ENCODE data around the gene LAMA4.

Gene LAMA4

GRCh38 chr6:112216662-112217551, 37.5 kb downstream of the LAMA4 start:
- H3K9ac ChIP-seq (ENCODE audit: low read depth, low read length), result no peak overlapping the region
- no peaks in the 10 kb centered on the region for H3K27me3 ChIP-seq (ENCODE audit: insufficient read depth, low read length)
- H3K27ac ChIP-seq (ENCODE audit: low read length), result no peak overlapping the region
- H3K4me3 ChIP-seq (ENCODE audit: low read length), result no peak overlapping the region
- no peaks in the 10 kb centered on the region for H3K9me3 ChIP-seq (ENCODE audit: insufficient read depth, low read depth, low read length)
- peaks cover 20% of the 10 kb centered on the region for H3K4me1 ChIP-seq (ENCODE audit: insufficient read depth, low read length)
- H3K36me3 ChIP-seq (ENCODE audit: insufficient read depth, low read depth, low read length), result no peaks in the 10 kb centered on the region

- H3K4me1 ChIP-seq (ENCODE audit: insufficient read depth, low read length), result peaks cover 20% of the 10 kb centered on the region
- no peaks in the 10 kb centered on the region for H3K36me3 ChIP-seq (ENCODE audit: insufficient read depth, low read depth, low read length)
- no peak overlapping the region for H3K4me3 ChIP-seq (ENCODE audit: low read length)
- no peak overlapping the region for H3K27ac ChIP-seq (ENCODE audit: low read length)
- H3K9ac ChIP-seq (ENCODE audit: low read depth, low read length), result no peak overlapping the region
- no peaks in the 10 kb centered on the region for H3K27me3 ChIP-seq (ENCODE audit: insufficient read depth, low read length)
- no peaks in the 10 kb centered on the region for H3K9me3 ChIP-seq (ENCODE audit: insufficient read depth, low read depth, low read length)
Observed at GRCh38 chr6:112215488-112216284, 38.7 kb downstream of the LAMA4 start.

GRCh38 chr6:112214739-112215269, 39.6 kb downstream of the LAMA4 start:
- Histone ChIP-seq H3K4me3 (ENCODE audit: low read length) (no peak overlapping the region), H3K27me3 (ENCODE audit: insufficient read depth, low read length) (no peaks in the 10 kb centered on the region), H3K4me1 (ENCODE audit: insufficient read depth, low read length) (peaks cover 20% of the 10 kb centered on the region), H3K9ac (ENCODE audit: low read depth, low read length) (no peak overlapping the region), H3K36me3 (ENCODE audit: insufficient read depth, low read depth, low read length) (no peaks in the 10 kb centered on the region), H3K27ac (ENCODE audit: low read length) (no peak overlapping the region), H3K9me3 (ENCODE audit: insufficient read depth, low read depth, low read length) (no peaks in the 10 kb centered on the region)

GRCh38 chr6:112210852-112211251, 43.5 kb downstream of the LAMA4 start:
- Histone ChIP-seq H3K27me3 (ENCODE audit: insufficient read depth, low read length) (no peaks in the 10 kb centered on the region), H3K9ac (ENCODE audit: low read depth, low read length) (no peak overlapping the region), H3K9me3 (ENCODE audit: insufficient read depth, low read depth, low read length) (no peaks in the 10 kb centered on the region)

GRCh38 chr6:112209131-112209530, 45.2 kb downstream of the LAMA4 start:
- Histone ChIP-seq H3K9ac (ENCODE audit: low read depth, low read length) (no peak overlapping the region), H3K4me3 (ENCODE audit: low read length) (no peak overlapping the region), H3K4me1 (ENCODE audit: insufficient read depth, low read length) (peaks cover 16% of the 10 kb centered on the region), H3K27me3 (ENCODE audit: insufficient read depth, low read length) (no peaks in the 10 kb centered on the region), H3K9me3 (ENCODE audit: insufficient read depth, low read depth, low read length) (no peaks in the 10 kb centered on the region), H3K36me3 (ENCODE audit: insufficient read depth, low read depth, low read length) (no peaks in the 10 kb centered on the region), H3K27ac (ENCODE audit: low read length) (no peak overlapping the region)

More at GRCh38 chr6:112210852-112211251, 43.5 kb downstream of the LAMA4 start:
- Histone ChIP-seq H3K4me1 (ENCODE audit: insufficient read depth, low read length) (peaks cover 14% of the 10 kb centered on the region), H3K27ac (ENCODE audit: low read length) (no peak overlapping the region), H3K36me3 (ENCODE audit: insufficient read depth, low read depth, low read length) (no peaks in the 10 kb centered on the region), H3K4me3 (ENCODE audit: low read length) (no peak overlapping the region)

- no peak overlapping the region for H3K9ac ChIP-seq (ENCODE audit: low read depth, low read length)
- H3K36me3 ChIP-seq (ENCODE audit: insufficient read depth, low read depth, low read length), result no peaks in the 10 kb centered on the region
- H3K4me1 ChIP-seq (ENCODE audit: insufficient read depth, low read length), result peaks cover 27% of the 10 kb centered on the region
- no peak overlapping the region for H3K4me3 ChIP-seq (ENCODE audit: low read length)
- H3K9me3 ChIP-seq (ENCODE audit: insufficient read depth, low read depth, low read length), result no peaks in the 10 kb centered on the region
- H3K27ac ChIP-seq (ENCODE audit: low read length), result no peak overlapping the region
- H3K27me3 ChIP-seq (ENCODE audit: insufficient read depth, low read length), result no peaks in the 10 kb centered on the region
Observed at GRCh38 chr6:112207776-112208175, 46.6 kb downstream of the LAMA4 start.

GRCh38 chr6:112207131-112207530, 47.2 kb downstream of the LAMA4 start:
- no peak overlapping the region for H3K4me3 ChIP-seq (ENCODE audit: low read length)
- H3K27ac ChIP-seq (ENCODE audit: low read length), result no peak overlapping the region
- no peaks in the 10 kb centered on the region for H3K36me3 ChIP-seq (ENCODE audit: insufficient read depth, low read depth, low read length)
- no peaks in the 10 kb centered on the region for H3K9me3 ChIP-seq (ENCODE audit: insufficient read depth, low read depth, low read length)
- H3K4me1 ChIP-seq (ENCODE audit: insufficient read depth, low read length), result peaks cover 30% of the 10 kb centered on the region
- no peaks in the 10 kb centered on the region for H3K27me3 ChIP-seq (ENCODE audit: insufficient read depth, low read length)
- H3K9ac ChIP-seq (ENCODE audit: low read depth, low read length), result no peak overlapping the region

GRCh38 chr6:112206110-112206458, 48.3 kb downstream of the LAMA4 start:
- Histone ChIP-seq H3K4me1 (ENCODE audit: insufficient read depth, low read length) (peaks cover 30% of the 10 kb centered on the region), H3K27me3 (ENCODE audit: insufficient read depth, low read length) (no peaks in the 10 kb centered on the region), H3K36me3 (ENCODE audit: insufficient read depth, low read depth, low read length) (no peaks in the 10 kb centered on the region), H3K27ac (ENCODE audit: low read length) (no peak overlapping the region), H3K4me3 (ENCODE audit: low read length) (no peak overlapping the region), H3K9ac (ENCODE audit: low read depth, low read length) (no peak overlapping the region), H3K9me3 (ENCODE audit: insufficient read depth, low read depth, low read length) (no peaks in the 10 kb centered on the region)

GRCh38 chr6:112205427-112206109, 48.8 kb downstream of the LAMA4 start:
- no peak overlapping the region for H3K9ac ChIP-seq (ENCODE audit: low read depth, low read length)
- H3K36me3 ChIP-seq (ENCODE audit: insufficient read depth, low read depth, low read length), result no peaks in the 10 kb centered on the region
- H3K4me3 ChIP-seq (ENCODE audit: low read length), result no peak overlapping the region
- H3K9me3 ChIP-seq (ENCODE audit: insufficient read depth, low read depth, low read length), result no peaks in the 10 kb centered on the region
- peaks cover 30% of the 10 kb centered on the region for H3K4me1 ChIP-seq (ENCODE audit: insufficient read depth, low read length)
- H3K27me3 ChIP-seq (ENCODE audit: insufficient read depth, low read length), result no peaks in the 10 kb centered on the region
- no peak overlapping the region for H3K27ac ChIP-seq (ENCODE audit: low read length)

GRCh38 chr6:112204350-112204706, 50.0 kb downstream of the LAMA4 start:
- no peaks in the 10 kb centered on the region for H3K36me3 ChIP-seq (ENCODE audit: insufficient read depth, low read depth, low read length)
- H3K9me3 ChIP-seq (ENCODE audit: insufficient read depth, low read depth, low read length), result no peaks in the 10 kb centered on the region
- no peak overlapping the region for H3K4me3 ChIP-seq (ENCODE audit: low read length)
- H3K9ac ChIP-seq (ENCODE audit: low read depth, low read length), result no peak overlapping the region
- H3K27me3 ChIP-seq (ENCODE audit: insufficient read depth, low read length), result no peaks in the 10 kb centered on the region
- no peak overlapping the region for H3K27ac ChIP-seq (ENCODE audit: low read length)
- peaks cover 35% of the 10 kb centered on the region for H3K4me1 ChIP-seq (ENCODE audit: insufficient read depth, low read length)

- Histone ChIP-seq H3K27me3 (ENCODE audit: insufficient read depth, low read length) (no peaks in the 10 kb centered on the region), H3K36me3 (ENCODE audit: insufficient read depth, low read depth, low read length) (no peaks in the 10 kb centered on the region), H3K9ac (ENCODE audit: low read depth, low read length) (no peak overlapping the region), H3K4me1 (ENCODE audit: insufficient read depth, low read length) (peaks cover 36% of the 10 kb centered on the region), H3K4me3 (ENCODE audit: low read length) (no peak overlapping the region), H3K27ac (ENCODE audit: low read length) (no peak overlapping the region), H3K9me3 (ENCODE audit: insufficient read depth, low read depth, low read length) (no peaks in the 10 kb centered on the region)
Observed at GRCh38 chr6:112203577-112204349, 50.6 kb downstream of the LAMA4 start.
